OCI-LY1 (cell line): ENCODE results near the gene BCKDK.

Experiments used
- H2AFZ ChIP-seq: fragments of 200-600 bp; sonication (generic), shearing (Covaris generic); 2 replicates; pipeline ENCODE4 v1.6.0; 2014; ENCODE audit warnings: antibody characterized with exemption, mild to moderate bottlenecking, low read length
- H3F3A ChIP-seq: fragments of 200-600 bp; sonication (generic), shearing (Covaris generic); 2 replicates; pipeline ENCODE4 v1.6.0; 2014; ENCODE audit warnings: mild to moderate bottlenecking, antibody characterized with exemption, low read length, moderate library complexity; ENCODE audit not compliant: insufficient read depth
- H3K27ac ChIP-seq: fragments of 200-600 bp; sonication (generic); 2 replicates; pipeline ENCODE4 v1.5.1; 2014; ENCODE audit warnings: low read length, mixed run types, mild to moderate bottlenecking, low read depth; ENCODE audit not compliant: poor library complexity, severe bottlenecking
- H3K27me3 ChIP-seq: fragments of 200-600 bp; sonication (generic); 2 replicates; pipeline ENCODE4 v1.6.0; 2014; ENCODE audit warnings: antibody characterized with exemption, mild to moderate bottlenecking, low read length, moderate library complexity; ENCODE audit not compliant: insufficient read depth
- H3K36me3 ChIP-seq: fragments of 200-600 bp; sonication (generic); 2 replicates; pipeline ENCODE4 v1.6.1; 2014; ENCODE audit warnings: mild to moderate bottlenecking, antibody characterized with exemption, low read length, moderate library complexity, mixed read lengths; ENCODE audit not compliant: insufficient read depth
- H3K4me1 ChIP-seq: fragments of 200-600 bp; sonication (generic); 2 replicates; pipeline ENCODE4 v1.5.1; 2014; ENCODE audit warnings: mild to moderate bottlenecking, low read length, moderate library complexity; ENCODE audit not compliant: insufficient read depth, severe bottlenecking
- H3K4me2 ChIP-seq: fragments of 200-600 bp; sonication (generic), shearing (Covaris generic); 2 replicates; pipeline ENCODE4 v1.6.1; 2014; ENCODE audit warnings: low read length
- H3K4me3 ChIP-seq: fragments of 200-600 bp; sonication (generic); 2 replicates; pipeline ENCODE4 v1.5.1; 2014; ENCODE audit warnings: low read length, low read depth, mild to moderate bottlenecking, mixed read lengths; ENCODE audit not compliant: poor library complexity, severe bottlenecking
- H3K79me2 ChIP-seq: fragments of 200-600 bp; shearing (Covaris generic); 2 replicates; pipeline ENCODE4 v1.6.1; 2016; ENCODE audit warnings: mixed run types, low read length, mixed read lengths; ENCODE audit not compliant: insufficient read depth
- H3K9ac ChIP-seq: fragments of 200-600 bp; sonication (generic), shearing (Covaris generic); 2 replicates; pipeline ENCODE4 v1.6.1; 2014; ENCODE audit warnings: mild to moderate bottlenecking, low read length, mixed read lengths
- H3K9me2 ChIP-seq: fragments of 200-600 bp; sonication (generic), shearing (Covaris generic); 2 replicates; pipeline ENCODE4 v1.6.1; 2014; ENCODE audit warnings: low read depth, mild to moderate bottlenecking, low read length, mixed read lengths
- H3K9me3 ChIP-seq: fragments of 200-600 bp; shearing (Covaris generic); 2 replicates; pipeline ENCODE4 v1.6.1; 2014; ENCODE audit warnings: low read length, mixed read lengths
- H4K20me1 ChIP-seq: fragments of 200-600 bp; sonication (generic), shearing (Covaris generic); 2 replicates; pipeline ENCODE4 v1.6.0; 2016; ENCODE audit warnings: mild to moderate bottlenecking, low read length; ENCODE audit not compliant: insufficient read depth
- EZH2 ChIP-seq: fragments of 200-600 bp; sonication (generic), shearing (Covaris generic); IDR thresholded peaks from 2 replicates; pipeline ENCODE4 v1.8.0; 2017; ENCODE audit warnings: borderline replicate concordance, mixed run types, mild to moderate bottlenecking, antibody characterized with exemption, low read length, moderate library complexity, mixed read lengths
- TF ChIP-seq, protein P1 (sequence below): fragments of 200-600 bp; sonication (generic), shearing (Covaris generic); IDR thresholded peaks from 2 replicates; pipeline ENCODE4 v1.5.1; 2017; ENCODE audit warnings: mild to moderate bottlenecking, antibody characterized with exemption, low read length, moderate library complexity, mixed read lengths

Gene BCKDK

GRCh38 chr16:31084584-31085302 is 23.4 kb upstream of the BCKDK start:
- H3K36me3 ChIP-seq, result peaks cover 36% of the 10 kb centered on the region
- H3K9me3 ChIP-seq, result no peaks in the 10 kb centered on the region
- no peak for TF ChIP-seq EZH2
- TF ChIP-seq, protein P1, sequence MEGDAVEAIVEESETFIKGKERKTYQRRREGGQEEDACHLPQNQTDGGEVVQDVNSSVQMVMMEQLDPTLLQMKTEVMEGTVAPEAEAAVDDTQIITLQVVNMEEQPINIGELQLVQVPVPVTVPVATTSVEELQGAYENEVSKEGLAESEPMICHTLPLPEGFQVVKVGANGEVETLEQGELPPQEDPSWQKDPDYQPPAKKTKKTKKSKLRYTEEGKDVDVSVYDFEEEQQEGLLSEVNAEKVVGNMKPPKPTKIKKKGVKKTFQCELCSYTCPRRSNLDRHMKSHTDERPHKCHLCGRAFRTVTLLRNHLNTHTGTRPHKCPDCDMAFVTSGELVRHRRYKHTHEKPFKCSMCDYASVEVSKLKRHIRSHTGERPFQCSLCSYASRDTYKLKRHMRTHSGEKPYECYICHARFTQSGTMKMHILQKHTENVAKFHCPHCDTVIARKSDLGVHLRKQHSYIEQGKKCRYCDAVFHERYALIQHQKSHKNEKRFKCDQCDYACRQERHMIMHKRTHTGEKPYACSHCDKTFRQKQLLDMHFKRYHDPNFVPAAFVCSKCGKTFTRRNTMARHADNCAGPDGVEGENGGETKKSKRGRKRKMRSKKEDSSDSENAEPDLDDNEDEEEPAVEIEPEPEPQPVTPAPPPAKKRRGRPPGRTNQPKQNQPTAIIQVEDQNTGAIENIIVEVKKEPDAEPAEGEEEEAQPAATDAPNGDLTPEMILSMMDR, result no peak
- no peaks in the 10 kb centered on the region for H3K4me1 ChIP-seq
- H4K20me1 ChIP-seq, result no peaks in the 10 kb centered on the region
- H3K9ac ChIP-seq, result no peak overlapping the region
- no peaks in the 10 kb centered on the region for H3K9me2 ChIP-seq
- no peaks in the 10 kb centered on the region for H3K79me2 ChIP-seq
- no peaks in the 10 kb centered on the region for H3K27me3 ChIP-seq
- no peak overlapping the region for H2AFZ ChIP-seq
- no peak overlapping the region for H3K27ac ChIP-seq
- no peak overlapping the region for H3K4me3 ChIP-seq
- no peaks in the 10 kb centered on the region for H3F3A ChIP-seq
- no peak overlapping the region for H3K4me2 ChIP-seq

GRCh38 chr16:31085411-31085810 is 22.8 kb upstream of the BCKDK start:
- no peaks in the 10 kb centered on the region for H3F3A ChIP-seq

DNA sequence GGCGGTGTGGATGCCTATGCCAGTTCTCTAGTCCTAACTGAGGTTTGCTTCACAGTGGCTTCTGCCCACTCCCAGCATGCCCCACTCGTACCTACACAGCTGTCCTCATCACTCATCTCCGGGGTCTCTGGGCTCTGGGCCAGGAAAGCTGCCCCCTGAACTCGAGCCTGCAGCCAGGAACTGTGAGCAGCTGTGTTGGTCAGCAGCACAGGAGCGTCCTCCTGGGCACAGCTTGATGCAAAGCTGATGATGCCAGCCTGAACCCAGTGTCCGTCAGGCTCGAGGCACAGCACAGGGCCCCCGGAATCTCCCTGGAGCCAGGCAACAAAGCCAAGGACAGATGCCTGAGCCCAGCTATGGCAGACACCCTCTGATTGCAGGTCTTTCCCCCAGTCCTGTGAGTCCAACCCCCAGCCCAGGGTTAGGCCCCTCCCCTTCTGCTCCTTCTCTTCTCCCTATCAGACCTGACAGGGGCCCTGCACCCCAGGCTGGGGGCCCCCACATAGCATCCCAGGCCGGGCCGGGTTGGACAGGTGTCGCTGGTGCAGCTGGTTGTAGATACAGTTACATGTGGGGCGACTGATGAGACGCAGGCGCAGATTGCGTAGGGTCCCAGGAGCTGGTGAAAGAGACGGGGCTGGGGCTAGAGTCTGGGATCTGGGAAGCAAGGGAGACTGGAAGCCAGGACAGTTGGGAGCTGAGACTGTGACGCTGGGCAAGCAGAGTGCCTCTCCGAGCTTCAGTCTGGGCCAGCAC is 22.1 kb upstream of the BCKDK start:
- H3K27ac ChIP-seq, result no peak overlapping the region
- H3K4me3 ChIP-seq, result no peak overlapping the region
- H3K4me1 ChIP-seq, result no peaks in the 10 kb centered on the region
- H3F3A ChIP-seq, result no peaks in the 10 kb centered on the region
- no peaks in the 10 kb centered on the region for H3K27me3 ChIP-seq
- H3K9me2 ChIP-seq, result no peaks in the 10 kb centered on the region
- TF ChIP-seq, protein P1, result no peak
- no peak for TF ChIP-seq EZH2
- H3K9ac ChIP-seq, result no peak overlapping the region
- no peak overlapping the region for H2AFZ ChIP-seq
- peaks cover 30% of the 10 kb centered on the region; the same call in 1 of the 2 replicates for H3K36me3 ChIP-seq
- no peak overlapping the region for H3K4me2 ChIP-seq
- no peaks in the 10 kb centered on the region for H4K20me1 ChIP-seq
- no peaks in the 10 kb centered on the region for H3K9me3 ChIP-seq
- no peaks in the 10 kb centered on the region for H3K79me2 ChIP-seq

More at GRCh38 chr16:31085411-31085810, 22.8 kb upstream of the BCKDK start:
- no peaks in the 10 kb centered on the region for H3K27me3 ChIP-seq
- no peak overlapping the region for H2AFZ ChIP-seq
- no peaks in the 10 kb centered on the region for H4K20me1 ChIP-seq
- no peaks in the 10 kb centered on the region for H3K9me3 ChIP-seq
- H3K36me3 ChIP-seq, result peaks cover 30% of the 10 kb centered on the region; the same call in 1 of the 2 replicates
- H3K4me2 ChIP-seq, result no peak overlapping the region
- no peak for TF ChIP-seq EZH2
- TF ChIP-seq, protein P1, result no peak
- H3K4me3 ChIP-seq, result no peak overlapping the region
- no peak overlapping the region for H3K27ac ChIP-seq
- no peaks in the 10 kb centered on the region for H3K9me2 ChIP-seq
- no peaks in the 10 kb centered on the region for H3K79me2 ChIP-seq
- no peaks in the 10 kb centered on the region for H3K4me1 ChIP-seq
- H3K9ac ChIP-seq, result no peak overlapping the region
